NCI-H2171 treated with DMSO at 0.1 percent for 48 hours (cell line): ENCODE results near the gene KCTD21.

Experiments used
- DNase-seq: peaks from one replicate; lab custom pipeline; 2025; lab: John Stamatoyannopoulos, UW

Gene KCTD21

GRCh38 chr11:78139422-78140391 lies 48.7 kb downstream of the KCTD21 start, which contains the start of gene ALG8:
ALG8 (minus strand) TSS chr11:78139626; CDS start chr11:78139588, 38 bp downstream.
- DNase-seq, result peak; percentile 96

GRCh38 chr11:78138694-78139421 lies 49.6 kb downstream of the KCTD21 start:
- DNase-seq, result peak; percentile 60

GRCh38 chr11:78138291-78138690 lies 50.1 kb downstream of the KCTD21 start:
- no peak for DNase-seq

GRCh38 chr11:78132475-78132874 lies 56.0 kb downstream of the KCTD21 start:
- DNase-seq, result no peak

DNA sequence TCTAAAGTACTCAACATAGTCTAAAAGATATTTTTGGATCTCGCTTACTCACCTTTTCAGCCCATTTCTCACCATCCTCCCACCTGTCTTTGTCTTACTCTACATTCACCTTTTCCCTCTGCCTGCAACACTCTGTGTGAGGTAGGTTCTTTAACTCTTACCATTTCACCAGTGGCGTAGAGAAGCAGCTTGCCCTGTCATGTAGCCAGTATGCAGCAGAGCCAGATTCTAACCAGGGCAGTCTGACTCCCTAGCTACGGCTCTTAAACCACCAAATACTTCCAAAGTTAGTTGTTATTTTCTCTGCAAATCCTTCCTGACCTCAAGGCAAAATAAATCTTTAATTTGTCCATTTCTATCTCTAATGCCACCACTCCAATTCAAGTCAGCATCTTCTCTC lies 56.5 kb downstream of the KCTD21 start:
- DNase-seq, result no peak

DNA sequence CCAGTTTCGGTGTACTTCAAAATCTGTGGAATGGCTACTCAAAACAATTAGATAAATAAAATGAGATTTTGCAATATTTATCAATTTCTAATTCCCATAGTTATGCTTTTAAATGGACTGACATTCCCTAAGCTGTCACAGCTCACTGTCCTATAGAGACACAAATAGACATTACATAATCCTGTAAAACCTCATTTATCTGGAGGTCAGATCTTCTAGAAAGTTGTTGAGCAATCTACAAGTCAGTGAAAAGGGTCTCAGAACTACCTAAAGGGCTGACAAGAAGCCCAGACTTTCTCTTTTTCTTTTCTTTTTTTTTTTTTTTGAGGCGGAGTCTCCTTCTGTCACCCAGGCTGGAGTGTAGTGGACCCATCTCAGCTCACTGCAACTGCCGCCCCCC lies 61.0 kb downstream of the KCTD21 start:
- no peak for DNase-seq
